Subcutaneous adipose tissue (tissue), 4 donors: Measurements from ENCODE around the gene ZNF648. TPM values are rescaled to one million over a fixed set of nuclear protein-coding genes. Genes with fewer than 3 reads are reported as not detected.

Experiments used
- CTCF ChIP-seq: fragments of 450-650 bp; IDR thresholded peaks from one replicate; pipeline ENCODE4 v1.5.1; 2016; ENCODE audit warnings: low read depth, mild to moderate bottlenecking, control low read depth, antibody characterized with exemption, moderate library complexity
- total RNA-seq, 4 donors: library from RNA; depleted of rRNA; stranded (reverse); fragments of >200 nt; gene quantifications; one replicate each; pipeline ENCODE4 v1.1.0, GENCODE V29; 2016

Gene ZNF648
- total RNA-seq, 4 donors from 2014 or later = 0.17 to 0.19 TPM; not detected in 2

GRCh38 chr1:182056601-182057366 lies 4.7 kb downstream of the ZNF648 start:
- TF ChIP-seq CTCF = no peak

GRCh38 chr1:182054698-182055326 lies 6.7 kb downstream of the ZNF648 start:
- no peak for TF ChIP-seq CTCF

- TF ChIP-seq CTCF = no peak
These were observed 9.2 kb downstream of the ZNF648 start for GRCh38 chr1:182052355-182052754.

GRCh38 chr1:182051938-182052337 lies 9.6 kb downstream of the ZNF648 start:
- no peak for TF ChIP-seq CTCF

- TF ChIP-seq CTCF = no peak
These were observed 10.7 kb downstream of the ZNF648 start for GRCh38 chr1:182050481-182051448.

- no peak for TF ChIP-seq CTCF
These were observed 12.9 kb downstream of the ZNF648 start for GRCh38 chr1:182048562-182048961.
